DOHH2 (cell line): Measurements from ENCODE around the gene TMEM131.
"Not testable (repeated sequence)": the region's sequence is repeated elsewhere in the genome, so short reads cannot be mapped to it uniquely, and the experiment has no call there.

Source experiments
- H3F3A ChIP-seq: fragments of 200-600 bp; sonication (generic), shearing (Covaris generic); 2 replicates; pipeline ENCODE4 v1.6.0; 2016; ENCODE audit warnings: antibody characterized with exemption, mild to moderate bottlenecking; ENCODE audit not compliant: control insufficient read depth, insufficient read depth
- H3K27ac ChIP-seq: fragments of 200-600 bp; sonication (generic); 2 replicates; pipeline ENCODE4 v1.5.1; 2014; ENCODE audit warnings: low read depth, mild to moderate bottlenecking, low read length, moderate library complexity
- H3K27me3 ChIP-seq: fragments of 200-600 bp; sonication (generic); 2 replicates; pipeline ENCODE4 v1.6.1; 2014; ENCODE audit warnings: mild to moderate bottlenecking, low read length, mixed read lengths; ENCODE audit not compliant: control insufficient read depth
- H3K36me3 ChIP-seq: fragments of 200-600 bp; sonication (generic); 2 replicates; pipeline ENCODE4 v1.6.1; 2014; ENCODE audit warnings: mild to moderate bottlenecking, low read length, moderate library complexity, mixed read lengths; ENCODE audit not compliant: control insufficient read depth
- H3K4me1 ChIP-seq: fragments of 200-600 bp; sonication (generic); 2 replicates; pipeline ENCODE4 v1.6.1; 2014; ENCODE audit warnings: mild to moderate bottlenecking, low read length, mixed read lengths; ENCODE audit not compliant: control insufficient read depth
- H3K4me2 ChIP-seq: fragments of 200-600 bp; sonication (generic); 2 replicates; pipeline ENCODE4 v1.6.0; 2014; ENCODE audit warnings: mild to moderate bottlenecking, low read length, moderate library complexity
- H3K4me3 ChIP-seq: fragments of 200-600 bp; sonication (generic); 2 replicates; pipeline ENCODE4 v1.5.1; 2014; ENCODE audit warnings: mild to moderate bottlenecking, low read length, mixed read lengths
- H3K79me2 ChIP-seq: fragments of 200-600 bp; sonication (generic); 2 replicates; pipeline ENCODE4 v1.6.1; 2014; ENCODE audit warnings: mild to moderate bottlenecking, low read length, mixed read lengths; ENCODE audit not compliant: control insufficient read depth
- H3K9me2 ChIP-seq: fragments of 200-600 bp; sonication (generic); replicated peaks from 2 replicates; pipeline ENCODE4 v1.6.1; 2014; ENCODE audit warnings: mild to moderate bottlenecking, low read length, mixed read lengths; ENCODE audit not compliant: control insufficient read depth
- H3K9me3 ChIP-seq: fragments of 200-600 bp; sonication (generic); 2 replicates; pipeline ENCODE4 v1.6.1; 2014; ENCODE audit warnings: antibody characterized with exemption, low read length, mixed read lengths; ENCODE audit not compliant: control insufficient read depth, insufficient read depth
- H4K20me1 ChIP-seq: fragments of 200-600 bp; sonication (generic); 2 replicates; pipeline ENCODE4 v1.6.0; 2014; ENCODE audit warnings: low read depth, mild to moderate bottlenecking, antibody characterized with exemption, low read length, moderate library complexity; ENCODE audit not compliant: control insufficient read depth, insufficient read depth
- EZH2phosphoT487 ChIP-seq: fragments of 200-600 bp; sonication (generic); IDR thresholded peaks from 2 replicates; pipeline ENCODE4 v1.6.1; 2017; ENCODE audit warnings: borderline replicate concordance, mild to moderate bottlenecking, antibody characterized with exemption, low read length, moderate library complexity, mixed read lengths
- TF ChIP-seq, protein P1 (sequence below): fragments of 200-600 bp; sonication (generic); IDR thresholded peaks from one replicate; pipeline ENCODE4 v1.5.1; 2014; ENCODE audit warnings: antibody characterized with exemption, mild to moderate bottlenecking, low read depth, low read length; ENCODE audit not compliant: poor library complexity, severe bottlenecking

Gene TMEM131

GRCh38 chr2:97840198-97840597 lies 155.6 kb downstream of the TMEM131 start:
- H3K79me2 ChIP-seq = peaks cover 9% of the 10 kb centered on the region
- H3K4me3 ChIP-seq = no peak overlapping the region
- H3K4me2 ChIP-seq = no peak overlapping the region
- no peaks in the 10 kb centered on the region for H3K4me1 ChIP-seq
- H3F3A ChIP-seq = no peaks in the 10 kb centered on the region
- no peaks in the 10 kb centered on the region for H3K9me2 ChIP-seq
- H3K27me3 ChIP-seq = no peaks in the 10 kb centered on the region
- no peaks in the 10 kb centered on the region for H3K9me3 ChIP-seq
- no peaks in the 10 kb centered on the region for H4K20me1 ChIP-seq
- H3K27ac ChIP-seq = no peak overlapping the region
- peaks cover 40% of the 10 kb centered on the region for H3K36me3 ChIP-seq
- TF ChIP-seq EZH2phosphoT487 = no peak
- TF ChIP-seq, protein P1, sequence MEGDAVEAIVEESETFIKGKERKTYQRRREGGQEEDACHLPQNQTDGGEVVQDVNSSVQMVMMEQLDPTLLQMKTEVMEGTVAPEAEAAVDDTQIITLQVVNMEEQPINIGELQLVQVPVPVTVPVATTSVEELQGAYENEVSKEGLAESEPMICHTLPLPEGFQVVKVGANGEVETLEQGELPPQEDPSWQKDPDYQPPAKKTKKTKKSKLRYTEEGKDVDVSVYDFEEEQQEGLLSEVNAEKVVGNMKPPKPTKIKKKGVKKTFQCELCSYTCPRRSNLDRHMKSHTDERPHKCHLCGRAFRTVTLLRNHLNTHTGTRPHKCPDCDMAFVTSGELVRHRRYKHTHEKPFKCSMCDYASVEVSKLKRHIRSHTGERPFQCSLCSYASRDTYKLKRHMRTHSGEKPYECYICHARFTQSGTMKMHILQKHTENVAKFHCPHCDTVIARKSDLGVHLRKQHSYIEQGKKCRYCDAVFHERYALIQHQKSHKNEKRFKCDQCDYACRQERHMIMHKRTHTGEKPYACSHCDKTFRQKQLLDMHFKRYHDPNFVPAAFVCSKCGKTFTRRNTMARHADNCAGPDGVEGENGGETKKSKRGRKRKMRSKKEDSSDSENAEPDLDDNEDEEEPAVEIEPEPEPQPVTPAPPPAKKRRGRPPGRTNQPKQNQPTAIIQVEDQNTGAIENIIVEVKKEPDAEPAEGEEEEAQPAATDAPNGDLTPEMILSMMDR = no peak

DNA sequence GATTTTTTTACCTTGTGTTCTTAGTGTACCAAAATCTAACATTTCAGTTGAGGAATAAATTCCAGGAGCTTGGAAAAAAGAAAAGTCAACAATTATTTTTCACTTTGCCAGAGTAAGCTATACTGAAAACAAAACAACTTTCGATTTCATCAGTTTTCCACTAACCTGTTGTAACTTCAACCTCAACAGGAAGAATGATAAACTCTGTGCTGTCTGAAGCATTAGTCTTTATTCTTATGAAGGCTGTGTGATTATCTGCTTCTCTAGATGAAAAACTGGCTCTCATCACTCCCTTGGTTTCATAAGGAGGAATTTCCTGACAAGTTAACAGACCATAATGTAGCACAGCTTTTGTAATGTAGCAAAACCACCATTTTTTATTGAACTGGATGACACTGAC lies 161.1 kb downstream of the TMEM131 start:
- no peak for TF ChIP-seq EZH2phosphoT487
- TF ChIP-seq, protein P1 = no peak
- H3F3A ChIP-seq = no peaks in the 10 kb centered on the region
- no peaks in the 10 kb centered on the region for H3K9me3 ChIP-seq
- peaks cover 43% of the 10 kb centered on the region for H3K36me3 ChIP-seq
- no peaks in the 10 kb centered on the region for H3K4me1 ChIP-seq
- no peak overlapping the region for H3K27ac ChIP-seq
- no peak overlapping the region for H3K4me3 ChIP-seq
- H4K20me1 ChIP-seq = no peaks in the 10 kb centered on the region
- H3K9me2 ChIP-seq = no peaks in the 10 kb centered on the region
- H3K79me2 ChIP-seq = no peaks in the 10 kb centered on the region
- no peak overlapping the region for H3K4me2 ChIP-seq
- no peaks in the 10 kb centered on the region for H3K27me3 ChIP-seq

- H3K4me2 ChIP-seq = no peak overlapping the region
- TF ChIP-seq, protein P1 = no peak
- TF ChIP-seq EZH2phosphoT487 = no peak
Measured at GRCh38 chr2:97831121-97831520, 164.6 kb downstream of the TMEM131 start.

GRCh38 chr2:97829255-97829654 lies 166.5 kb downstream of the TMEM131 start:
- H3K4me2 ChIP-seq, H3K9me3 ChIP-seq: not testable (repeated sequence)
- H3K4me1 ChIP-seq = peaks cover 13% of the 10 kb centered on the region

More at GRCh38 chr2:97831121-97831520, 164.6 kb downstream of the TMEM131 start:
- no peaks in the 10 kb centered on the region for H4K20me1 ChIP-seq
- H3K79me2 ChIP-seq = no peaks in the 10 kb centered on the region
- H3K9me2 ChIP-seq = no peaks in the 10 kb centered on the region
- H3F3A ChIP-seq = no peaks in the 10 kb centered on the region
- no peak overlapping the region for H3K27ac ChIP-seq
- H3K9me3 ChIP-seq = no peaks in the 10 kb centered on the region
- H3K4me1 ChIP-seq = peaks cover 11% of the 10 kb centered on the region
- peaks cover 42% of the 10 kb centered on the region for H3K36me3 ChIP-seq
- H3K27me3 ChIP-seq = no peaks in the 10 kb centered on the region
- no peak overlapping the region for H3K4me3 ChIP-seq

GRCh38 chr2:97827013-97827412 lies 168.7 kb downstream of the TMEM131 start:
- not testable (repeated sequence) for H3K9me2 ChIP-seq, H3K9me3 ChIP-seq, H3K27ac ChIP-seq, H3K79me2 ChIP-seq, H4K20me1 ChIP-seq, H3F3A ChIP-seq, H3K4me3 ChIP-seq, H3K27me3 ChIP-seq
- H3K36me3 ChIP-seq = peaks cover 30% of the 10 kb centered on the region
- H3K4me1 ChIP-seq = peaks cover 13% of the 10 kb centered on the region
- H3K4me2 ChIP-seq = 0 out of 2 replicates have a peak overlapping the region, but pooled peaks have one; percentile 5

More at GRCh38 chr2:97829255-97829654, 166.5 kb downstream of the TMEM131 start:
- not testable (repeated sequence) for H3K9me2 ChIP-seq, H3K79me2 ChIP-seq, H3K4me3 ChIP-seq, H3K27me3 ChIP-seq, H3K27ac ChIP-seq, H4K20me1 ChIP-seq, H3F3A ChIP-seq
- H3K36me3 ChIP-seq = peaks cover 39% of the 10 kb centered on the region

DNA sequence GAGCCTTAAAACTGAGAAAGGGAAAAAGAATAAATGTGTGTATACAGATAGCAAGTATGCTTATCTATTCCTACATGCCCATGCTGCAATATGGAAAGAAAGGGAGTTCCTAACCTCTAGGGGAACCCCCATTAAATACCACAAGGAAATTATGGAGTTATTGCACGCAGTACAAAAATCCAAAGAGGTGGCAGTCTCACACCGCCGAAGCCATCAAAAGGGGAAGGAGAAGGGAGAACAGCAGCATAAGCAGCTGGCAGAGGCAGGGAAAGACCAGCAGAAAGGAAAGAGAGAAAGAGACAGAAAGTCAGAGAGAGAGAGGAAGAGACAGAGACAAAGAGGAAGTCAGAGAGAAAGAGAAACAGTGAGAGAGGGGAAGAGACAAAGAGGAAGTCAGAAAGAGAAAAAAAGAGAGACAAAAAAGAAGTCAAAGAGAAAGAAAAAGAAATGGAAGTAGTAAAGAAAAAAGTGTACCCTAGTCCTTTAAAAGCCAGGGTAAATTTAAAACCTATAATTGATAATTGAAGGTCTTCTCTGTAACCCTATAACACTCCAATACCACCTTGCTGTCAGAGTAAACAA lies 169.4 kb downstream of the TMEM131 start:
- H3F3A ChIP-seq, H3K4me3 ChIP-seq, H3K27ac ChIP-seq, H4K20me1 ChIP-seq, H3K9me3 ChIP-seq, H3K27me3 ChIP-seq, H3K79me2 ChIP-seq, H3K9me2 ChIP-seq: not testable (repeated sequence)
- H3K4me2 ChIP-seq = 0 out of 2 replicates have a peak overlapping the region, but pooled peaks have one; percentile 5
- peaks cover 13% of the 10 kb centered on the region for H3K4me1 ChIP-seq
- peaks cover 25% of the 10 kb centered on the region for H3K36me3 ChIP-seq
